ENCODE measurements around the gene FOSB.

FOSB gene

DNA sequence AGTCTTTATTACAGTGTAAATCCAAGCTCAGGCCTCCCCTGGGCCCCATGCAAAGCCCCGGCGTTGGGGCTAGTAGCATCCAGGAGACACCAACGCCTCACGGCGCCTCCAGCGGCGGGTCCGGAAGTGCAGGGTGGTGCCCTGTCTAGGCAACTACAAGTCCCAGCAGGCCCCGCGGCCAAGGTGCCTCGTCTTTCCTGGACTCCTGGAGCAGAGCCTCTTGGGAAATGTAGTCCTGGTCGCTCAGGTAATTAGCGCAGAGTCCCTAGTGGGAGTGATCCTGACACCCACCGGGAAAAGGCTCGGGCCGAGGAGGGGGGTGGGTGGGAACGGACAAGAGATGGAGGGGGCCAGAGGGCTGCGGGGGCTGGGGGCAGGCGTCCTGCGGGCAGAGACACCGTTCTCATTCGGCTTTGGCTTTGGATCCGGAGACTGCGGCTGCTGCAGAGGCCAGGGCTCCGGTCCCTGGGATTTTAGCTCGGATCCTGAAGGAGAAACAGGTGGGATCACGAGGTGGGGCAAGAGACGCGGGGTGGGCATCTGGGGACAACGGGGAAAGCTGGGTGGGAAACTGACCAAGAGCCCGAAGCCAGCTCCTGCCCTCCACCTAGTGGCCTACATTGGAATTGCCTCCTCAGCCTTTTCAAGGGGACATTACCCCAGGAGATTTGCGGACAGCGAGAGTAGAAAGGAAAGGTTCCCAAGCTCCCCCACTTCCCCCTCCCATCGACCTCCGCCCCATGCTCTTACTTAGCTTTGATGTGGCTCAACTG lies 17.7 kb downstream of the FOSB start:
- peak; percentile 93 for DNase-seq

DNA sequence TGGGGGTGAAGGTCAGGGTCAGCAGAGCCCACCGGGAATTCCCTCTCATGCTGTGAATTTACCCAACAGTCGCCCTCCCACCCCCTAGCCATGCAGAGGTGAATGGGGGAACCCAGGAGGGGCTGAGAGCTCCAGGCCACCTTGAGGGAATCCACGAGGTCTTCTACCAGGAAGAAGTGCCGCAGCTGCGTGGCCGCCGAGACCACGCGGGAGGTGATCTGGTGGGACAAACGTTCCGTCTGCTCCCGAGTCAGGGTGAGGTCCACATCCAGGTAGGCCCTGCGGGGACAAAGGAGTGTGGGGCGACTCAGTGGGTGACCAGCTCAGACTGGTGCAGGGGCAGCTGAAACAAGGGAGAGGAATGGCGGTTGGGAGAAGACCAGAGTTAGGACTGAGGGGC lies 20.9 kb downstream of the FOSB start:
- no peak for DNase-seq

DNA sequence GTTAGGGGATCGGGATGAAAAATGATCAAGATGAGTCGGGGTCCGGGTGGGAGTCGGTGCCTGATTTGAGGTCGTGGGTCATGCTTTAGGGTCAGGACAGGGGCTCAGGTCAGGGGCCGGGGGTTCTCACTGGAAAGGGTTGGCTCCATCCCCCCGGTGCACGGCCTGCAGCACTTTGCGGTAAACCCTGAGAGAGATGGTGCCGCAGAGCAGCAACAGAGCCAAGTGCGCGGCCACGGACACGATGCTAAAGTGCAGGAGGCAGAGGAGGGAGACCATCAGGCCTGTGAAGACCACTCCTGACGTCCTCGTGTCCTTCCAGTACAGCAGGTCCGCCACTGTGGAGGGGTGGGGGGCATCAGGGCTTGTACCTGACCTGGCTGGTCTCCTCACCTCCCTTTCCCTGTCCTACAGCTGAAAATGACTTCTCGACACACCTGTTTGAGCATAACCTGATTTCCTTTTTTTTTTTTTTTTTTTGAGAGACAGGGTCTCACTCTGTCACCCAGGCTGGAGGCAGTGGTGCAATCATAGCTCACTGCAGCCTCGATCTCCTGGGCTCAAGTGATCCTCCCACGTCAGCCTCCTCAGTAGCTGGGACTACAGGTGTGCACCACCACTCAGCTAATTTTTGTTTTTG lies 21.5 kb downstream of the FOSB start:
- no peak for DNase-seq

DNA sequence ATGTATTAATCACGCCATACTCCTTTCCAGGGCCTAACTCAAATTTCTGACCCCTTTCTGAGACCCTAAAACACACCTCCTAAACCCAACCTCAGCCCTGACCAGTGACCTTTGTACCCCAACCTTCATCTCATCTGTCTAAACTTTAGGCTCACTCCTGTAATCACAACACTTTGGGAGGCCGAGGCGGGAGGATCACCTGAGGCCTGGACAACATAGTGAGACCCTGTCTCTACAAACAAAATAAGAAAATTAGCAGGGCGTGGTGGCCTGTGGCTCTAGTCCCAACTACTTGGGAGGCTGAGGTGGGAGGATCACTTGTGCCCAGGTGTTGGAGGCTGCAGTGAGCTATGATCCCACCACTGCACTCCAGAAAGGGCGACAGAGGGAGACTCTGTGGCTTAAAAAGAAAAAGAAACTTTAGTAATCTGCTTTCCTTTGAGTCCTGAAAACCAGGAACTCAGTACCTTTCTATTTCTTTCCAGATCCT lies 24.4 kb downstream of the FOSB start:
- no peak for DNase-seq

DNA sequence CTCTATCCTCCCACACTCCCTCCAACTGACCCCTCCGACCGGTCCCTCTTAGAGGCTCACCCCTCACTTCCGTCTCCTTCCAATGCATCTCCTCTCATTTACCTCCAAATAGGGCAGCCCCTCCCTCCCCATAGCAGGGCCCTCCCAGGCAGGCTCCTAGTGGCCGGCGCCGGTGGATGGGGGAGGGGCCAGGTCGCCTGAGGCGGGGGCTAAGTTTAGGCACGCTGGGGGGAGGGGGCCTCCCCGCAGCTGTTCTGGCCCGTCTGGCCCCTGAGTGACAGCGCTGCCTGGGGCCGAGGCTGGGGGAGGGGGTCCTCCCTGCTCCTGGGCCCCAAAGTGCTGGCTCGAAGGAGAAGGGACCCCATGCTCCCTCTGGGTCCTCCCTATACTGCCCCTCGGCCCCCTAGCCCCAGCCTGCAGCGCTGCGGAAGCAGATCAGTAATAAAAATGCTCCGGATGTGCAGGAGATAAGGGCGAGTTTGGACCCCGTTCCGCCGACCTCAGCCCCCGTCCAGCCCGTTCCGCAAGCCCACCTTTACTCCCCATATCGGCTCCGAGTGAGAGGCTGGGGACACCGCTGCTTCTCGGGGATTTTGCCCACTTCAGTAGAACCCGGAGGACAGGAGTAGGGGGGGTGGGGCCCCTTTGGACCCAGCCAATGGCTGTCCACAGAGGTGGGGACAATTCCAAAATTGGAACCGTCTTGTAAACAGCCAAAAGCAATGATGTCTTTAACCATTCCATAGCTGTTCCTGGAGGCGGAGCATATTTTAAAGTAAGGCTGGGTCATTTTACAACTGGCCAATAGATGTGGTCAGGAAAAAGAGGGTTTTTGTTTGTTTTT lies 25.1 kb downstream of the FOSB start:
- DNase-seq = no peak

GRCh38 chr19:45494261-45494916 lies 26.6 kb downstream of the FOSB start:
- no peak for DNase-seq

DNA sequence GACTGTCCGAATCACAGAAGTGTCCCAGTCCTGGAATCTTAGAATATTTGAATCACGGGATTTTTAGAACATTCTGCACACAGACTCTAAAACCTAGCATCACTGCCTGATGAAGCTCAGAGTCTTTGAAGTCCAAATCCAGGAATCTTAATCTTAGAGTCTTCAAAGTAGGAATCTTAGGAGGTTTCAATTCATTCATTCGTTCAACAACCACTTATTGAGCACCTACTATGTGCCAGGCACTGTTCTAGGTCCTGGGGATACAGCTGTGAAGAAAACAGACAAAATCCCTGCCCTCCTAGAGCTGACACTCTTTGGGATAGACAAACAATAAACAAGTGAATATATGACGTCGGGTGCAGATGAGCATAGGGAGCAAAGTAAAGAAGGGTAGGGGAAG lies 27.4 kb downstream of the FOSB start:
- no peak for DNase-seq

- peak; percentile 33 for DNase-seq
Observed at GRCh38 chr19:45496349-45496953, 28.7 kb downstream of the FOSB start.

GRCh38 chr19:45497791-45498190 lies 30.0 kb downstream of the FOSB start:
- no peak for DNase-seq

DNA sequence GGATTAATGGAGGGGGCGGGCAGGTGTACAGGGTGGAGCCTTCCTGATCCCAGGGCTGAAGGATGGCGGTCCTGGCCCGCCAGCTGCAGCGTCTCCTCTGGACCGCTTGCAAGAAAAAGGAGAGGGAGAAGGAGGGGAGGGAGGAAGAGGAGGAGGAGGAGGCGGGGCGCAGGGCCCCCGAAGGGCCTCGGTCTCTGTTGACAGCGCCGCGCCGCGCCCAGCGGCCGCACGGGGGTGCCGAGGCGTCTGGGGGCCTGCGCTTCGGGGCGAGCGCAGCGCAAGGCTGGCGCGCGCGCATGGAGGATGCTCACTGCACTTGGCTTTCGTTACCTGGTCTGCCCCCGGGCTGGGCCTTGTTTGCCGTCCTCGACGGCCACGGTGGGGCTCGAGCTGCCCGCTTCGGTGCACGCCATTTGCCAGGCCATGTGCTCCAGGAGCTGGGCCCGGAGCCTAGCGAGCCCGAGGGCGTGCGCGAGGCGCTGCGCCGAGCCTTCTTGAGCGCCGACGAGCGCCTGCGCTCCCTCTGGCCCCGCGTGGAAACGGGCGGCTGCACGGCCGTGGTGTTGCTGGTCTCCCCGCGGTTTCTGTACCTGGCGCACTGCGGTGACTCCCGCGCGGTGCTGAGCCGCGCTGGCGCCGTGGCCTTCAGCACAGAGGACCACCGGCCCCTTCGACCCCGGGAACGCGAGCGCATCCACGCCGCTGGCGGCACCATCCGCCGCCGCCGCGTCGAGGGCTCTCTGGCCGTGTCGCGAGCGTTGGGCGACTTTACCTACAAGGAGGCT lies 30.8 kb downstream of the FOSB start, which contains the start of gene PPM1N:
Gene PPM1N (plus strand): TSS at position 33 of the 785 bp plus-strand sequence. CDS start 30 bp downstream, at position 63.
- DNase-seq = peak; percentile 4

DNA sequence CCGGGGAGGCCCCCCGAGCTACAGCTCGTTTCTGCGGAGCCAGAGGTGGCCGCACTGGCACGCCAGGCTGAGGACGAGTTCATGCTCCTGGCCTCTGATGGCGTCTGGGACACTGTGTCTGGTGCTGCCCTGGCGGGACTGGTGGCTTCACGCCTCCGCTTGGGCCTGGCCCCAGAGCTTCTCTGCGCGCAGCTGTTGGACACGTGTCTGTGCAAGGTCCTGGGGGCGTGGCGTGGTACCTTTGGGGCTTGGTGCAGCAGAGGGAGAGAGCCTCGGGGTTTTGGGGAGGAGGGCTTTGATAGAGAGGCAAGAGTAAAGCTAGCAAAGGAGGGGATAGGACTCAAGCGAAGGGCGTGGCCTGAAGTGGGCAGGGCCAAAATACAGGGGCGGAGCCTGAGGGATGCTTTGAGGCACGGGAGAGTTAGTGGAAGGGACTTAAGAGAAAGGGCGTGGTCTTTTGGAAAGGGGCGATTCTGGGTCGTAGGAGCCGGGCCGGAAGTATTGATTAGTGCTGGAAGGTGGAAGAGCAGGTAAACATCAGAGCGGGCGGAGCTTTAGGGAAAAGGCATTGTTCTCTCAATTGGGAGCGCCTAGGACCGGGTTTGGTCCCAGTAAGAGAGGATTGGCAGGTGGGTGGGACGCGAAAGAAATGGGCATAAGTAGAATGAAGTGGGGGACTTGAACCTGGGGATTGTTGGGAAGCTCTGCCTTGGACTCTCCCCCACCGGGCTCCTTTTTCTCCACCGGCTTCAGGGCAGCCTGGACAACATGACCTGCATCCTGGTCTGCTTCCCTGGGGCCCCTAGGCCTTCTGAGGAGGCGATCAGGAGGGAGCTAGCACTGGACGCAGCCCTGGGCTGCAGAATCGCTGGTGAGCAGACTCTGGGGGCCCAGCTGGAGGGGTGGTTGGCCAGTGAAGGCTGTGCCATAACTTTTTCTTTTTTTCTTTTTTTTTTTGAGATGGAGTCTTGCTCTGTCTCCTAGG lies 31.7 kb downstream of the FOSB start:
- no peak for DNase-seq

- no peak for DNase-seq
Observed at GRCh38 chr19:45500918-45501729, 33.3 kb downstream of the FOSB start.

DNA sequence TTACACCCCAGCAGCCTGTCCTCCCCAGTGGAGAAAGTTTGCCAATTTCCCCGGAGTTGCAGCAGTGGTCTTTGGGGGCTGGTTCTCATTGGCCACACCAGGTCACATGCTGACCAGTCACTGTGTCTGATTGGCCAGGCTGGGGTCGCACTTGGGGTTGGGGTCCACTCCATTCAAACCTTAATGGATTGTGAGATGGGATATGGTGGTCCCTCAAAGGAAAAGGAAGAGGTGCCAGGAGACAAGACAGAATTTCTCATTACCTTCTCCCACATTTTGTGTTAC lies 33.9 kb downstream of the FOSB start:
- DNase-seq = no peak

GRCh38 chr19:45502111-45502510 lies 34.3 kb downstream of the FOSB start:
- DNase-seq = no peak

- DNase-seq = no peak
Observed at GRCh38 chr19:45503909-45504308, 36.1 kb downstream of the FOSB start.

DNA sequence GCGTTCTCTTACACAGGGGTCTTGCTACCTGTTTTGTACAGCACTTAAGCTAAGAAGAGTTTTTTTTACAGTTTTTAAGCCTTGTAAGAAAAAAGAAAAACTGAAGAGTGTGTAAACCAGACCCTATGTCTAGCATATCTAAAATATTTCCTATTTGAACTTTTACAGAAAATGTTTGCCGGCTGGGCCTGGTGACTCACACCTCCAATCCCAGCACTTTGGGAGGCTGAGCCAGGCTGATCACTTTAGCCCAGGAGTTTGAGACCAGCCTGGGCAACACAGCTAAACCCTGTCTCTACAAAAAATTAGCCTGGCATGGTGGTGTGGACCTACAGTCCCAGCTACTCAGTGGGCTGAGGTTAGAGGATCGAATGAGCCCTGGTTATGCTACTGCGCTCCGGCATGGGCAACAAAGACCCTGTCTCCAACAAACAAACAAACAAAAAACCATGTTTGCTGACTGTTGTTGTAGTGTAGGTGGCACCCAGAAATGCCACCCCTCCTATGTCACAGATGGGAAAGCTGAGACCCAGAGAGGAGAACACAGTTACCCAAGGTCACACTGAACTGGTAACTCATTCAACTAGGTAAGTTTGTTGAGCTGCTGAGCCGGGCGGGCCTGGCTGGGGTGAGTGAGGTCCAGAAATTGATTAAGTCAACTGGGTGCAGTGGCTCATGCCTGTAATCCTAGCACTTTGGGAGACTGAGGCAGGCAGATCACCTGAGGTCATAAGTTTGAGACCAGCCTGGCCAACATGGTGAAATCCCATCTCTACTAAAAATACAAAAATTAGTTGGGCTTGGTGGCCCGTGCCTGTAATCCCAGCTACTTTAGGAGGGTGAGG lies 37.6 kb downstream of the FOSB start:
- DNase-seq = no peak

DNA sequence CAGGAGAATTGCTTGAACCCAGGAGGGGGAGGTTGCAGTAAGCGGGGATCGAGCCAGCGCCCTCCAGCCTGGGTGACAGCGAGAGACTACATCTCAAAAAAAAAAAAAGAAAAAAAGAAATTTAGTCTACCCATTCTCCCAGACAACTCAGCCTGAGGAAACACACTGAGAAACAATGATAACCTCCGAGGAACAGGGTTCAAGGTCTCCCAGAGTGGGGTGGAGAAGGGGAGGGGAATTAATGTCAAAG lies 38.1 kb downstream of the FOSB start:
- no peak for DNase-seq

GRCh38 chr19:45506246-45506988 lies 38.6 kb downstream of the FOSB start:
- DNase-seq = peak; percentile 83

Data from NCI-H1105 (cell line).